OCI-LY7 (cell line): ENCODE measurements around the gene RTKN.

ENCODE experiments used
- EZH2phosphoT487 ChIP-seq: fragments of 200-600 bp; sonication (generic); IDR thresholded peaks from 2 replicates; pipeline ENCODE4 v1.6.1; 2018; ENCODE audit warnings: low read depth, borderline replicate concordance, mild to moderate bottlenecking, mixed run types, antibody characterized with exemption, low read length, moderate library complexity, mixed read lengths
- TF ChIP-seq, protein P1 (sequence below): fragments of 200-600 bp; sonication (generic); conservative IDR thresholded peaks from 2 replicates; pipeline ENCODE4 v1.5.1; 2014; ENCODE audit warnings: mild to moderate bottlenecking, antibody characterized with exemption, low read length, moderate library complexity, mixed read lengths

DNA sequence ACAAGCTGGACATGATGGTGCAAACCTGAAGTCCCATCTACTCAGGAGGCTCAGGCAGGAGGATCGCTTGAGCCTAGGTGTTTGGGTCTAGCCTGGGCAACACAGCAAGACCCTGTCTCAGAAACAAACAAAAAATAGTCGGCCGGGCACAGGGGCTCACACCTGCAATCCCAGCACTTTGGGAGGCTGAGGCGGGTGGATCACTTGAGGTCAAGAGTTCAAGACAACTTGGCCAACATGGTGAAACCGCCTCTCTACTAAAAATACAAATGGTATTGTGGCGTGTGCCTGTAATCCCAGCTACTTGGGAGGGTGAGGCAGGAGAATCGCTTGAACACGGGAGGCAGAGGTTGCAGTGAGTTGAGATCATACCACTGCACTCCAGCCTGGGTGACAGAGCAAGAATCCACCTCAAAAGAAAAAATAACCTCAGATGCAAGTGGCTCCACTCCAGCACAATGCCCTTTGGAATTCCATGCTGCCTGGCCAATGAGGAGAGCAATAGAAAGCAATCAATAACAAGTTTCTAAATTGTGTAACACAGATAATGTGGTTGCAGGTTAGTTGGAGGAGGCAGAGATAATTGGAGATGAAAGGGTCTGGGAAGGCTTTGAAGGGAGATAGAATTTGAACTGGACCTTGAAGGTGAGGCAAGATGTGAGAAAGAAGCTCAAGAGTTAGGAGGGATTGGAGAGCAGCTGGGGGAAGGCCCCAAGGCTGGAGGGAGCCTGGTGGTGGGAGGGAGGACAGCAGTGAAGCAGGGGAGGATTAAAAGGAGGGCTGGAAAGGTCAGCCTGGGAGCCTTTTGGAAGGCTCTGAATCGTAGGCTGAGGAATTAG, 47.1 kb upstream of the RTKN start:
- TF ChIP-seq, protein P1, sequence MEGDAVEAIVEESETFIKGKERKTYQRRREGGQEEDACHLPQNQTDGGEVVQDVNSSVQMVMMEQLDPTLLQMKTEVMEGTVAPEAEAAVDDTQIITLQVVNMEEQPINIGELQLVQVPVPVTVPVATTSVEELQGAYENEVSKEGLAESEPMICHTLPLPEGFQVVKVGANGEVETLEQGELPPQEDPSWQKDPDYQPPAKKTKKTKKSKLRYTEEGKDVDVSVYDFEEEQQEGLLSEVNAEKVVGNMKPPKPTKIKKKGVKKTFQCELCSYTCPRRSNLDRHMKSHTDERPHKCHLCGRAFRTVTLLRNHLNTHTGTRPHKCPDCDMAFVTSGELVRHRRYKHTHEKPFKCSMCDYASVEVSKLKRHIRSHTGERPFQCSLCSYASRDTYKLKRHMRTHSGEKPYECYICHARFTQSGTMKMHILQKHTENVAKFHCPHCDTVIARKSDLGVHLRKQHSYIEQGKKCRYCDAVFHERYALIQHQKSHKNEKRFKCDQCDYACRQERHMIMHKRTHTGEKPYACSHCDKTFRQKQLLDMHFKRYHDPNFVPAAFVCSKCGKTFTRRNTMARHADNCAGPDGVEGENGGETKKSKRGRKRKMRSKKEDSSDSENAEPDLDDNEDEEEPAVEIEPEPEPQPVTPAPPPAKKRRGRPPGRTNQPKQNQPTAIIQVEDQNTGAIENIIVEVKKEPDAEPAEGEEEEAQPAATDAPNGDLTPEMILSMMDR: no peak
- TF ChIP-seq EZH2phosphoT487: no peak
